NOMO-1 treated with DMSO at 0.1 percent for 48 hours (cell line): Measurements from ENCODE around the gene HSD17B14.
"Not testable (repeated sequence)": the region's sequence is repeated elsewhere in the genome, so short reads cannot be mapped to it uniquely, and the experiment has no call there.

Experiments
- DNase-seq: peaks from one replicate; lab custom pipeline; 2025; ENCODE audit not compliant: unreplicated experiment; lab: John Stamatoyannopoulos, UW

HSD17B14 gene

DNA sequence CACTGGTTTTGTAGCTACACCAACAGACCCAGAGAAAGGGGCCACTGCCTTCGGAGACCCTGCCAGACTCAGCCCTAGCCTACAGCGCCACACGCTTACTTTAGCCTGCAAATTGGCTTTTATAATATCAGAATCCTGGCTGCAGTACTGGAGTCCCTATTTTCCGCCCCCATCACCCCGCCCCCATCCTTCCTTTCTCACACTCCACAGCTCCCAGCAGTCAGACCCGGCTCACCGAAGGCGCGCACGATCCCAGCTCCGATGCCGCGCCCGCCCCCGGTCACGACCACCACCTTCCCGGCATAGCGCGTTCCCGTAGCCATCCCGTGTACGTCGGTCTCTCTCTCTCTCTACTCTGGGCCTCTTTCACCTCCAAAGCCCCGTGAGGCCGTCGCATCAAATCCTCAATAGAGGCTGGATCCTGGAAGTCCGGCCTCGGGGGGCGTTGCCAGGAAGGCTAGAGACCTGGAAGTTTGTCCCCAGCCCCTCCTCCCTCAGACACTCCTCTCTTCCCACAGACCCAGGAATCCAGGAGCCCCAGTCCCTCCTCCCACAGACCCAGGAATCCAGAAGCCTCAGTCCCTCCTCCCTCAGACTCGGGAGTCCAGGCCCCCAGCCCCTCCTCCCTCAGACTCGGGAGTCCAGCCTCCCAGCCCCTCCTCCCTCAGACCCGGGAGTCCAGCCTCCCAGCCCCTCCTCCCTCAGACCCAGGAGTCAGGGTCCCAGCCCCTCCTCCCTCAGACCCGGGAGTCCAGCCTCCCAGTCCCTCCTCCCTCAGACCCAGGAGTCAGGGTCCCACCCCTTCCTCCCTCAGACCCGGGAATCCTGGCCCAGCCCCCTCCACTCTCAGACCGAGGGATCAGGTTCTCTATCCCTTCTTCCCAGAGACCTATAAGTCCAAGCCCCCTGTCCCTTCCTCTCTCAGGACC, at the start of gene HSD17B14:
Gene HSD17B14 (minus strand): TSS at position 403 of the 929 bp plus-strand sequence. CDS start 80 bp downstream, at position 323.
- DNase-seq = no peak

DNA sequence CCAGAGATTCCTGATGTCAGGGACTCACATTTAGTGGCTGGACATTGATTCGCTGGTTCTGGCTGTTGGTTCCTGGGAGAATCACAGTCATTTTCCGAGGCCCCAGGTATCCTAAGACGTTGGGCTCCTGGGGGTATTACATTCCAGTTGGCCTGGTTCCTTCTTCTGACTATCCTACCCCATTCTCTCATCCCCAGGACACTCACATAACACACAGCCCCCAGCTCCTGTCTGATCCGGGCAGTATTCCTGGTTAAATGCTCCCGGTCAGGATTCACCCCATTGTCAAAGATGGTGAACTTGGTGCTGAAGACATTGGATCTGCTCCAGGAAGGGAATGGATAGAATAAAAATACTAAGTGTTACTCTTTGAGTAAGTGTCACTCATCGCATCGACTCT, 47.4 kb upstream of the HSD17B14 start:
- no peak for DNase-seq

DNA sequence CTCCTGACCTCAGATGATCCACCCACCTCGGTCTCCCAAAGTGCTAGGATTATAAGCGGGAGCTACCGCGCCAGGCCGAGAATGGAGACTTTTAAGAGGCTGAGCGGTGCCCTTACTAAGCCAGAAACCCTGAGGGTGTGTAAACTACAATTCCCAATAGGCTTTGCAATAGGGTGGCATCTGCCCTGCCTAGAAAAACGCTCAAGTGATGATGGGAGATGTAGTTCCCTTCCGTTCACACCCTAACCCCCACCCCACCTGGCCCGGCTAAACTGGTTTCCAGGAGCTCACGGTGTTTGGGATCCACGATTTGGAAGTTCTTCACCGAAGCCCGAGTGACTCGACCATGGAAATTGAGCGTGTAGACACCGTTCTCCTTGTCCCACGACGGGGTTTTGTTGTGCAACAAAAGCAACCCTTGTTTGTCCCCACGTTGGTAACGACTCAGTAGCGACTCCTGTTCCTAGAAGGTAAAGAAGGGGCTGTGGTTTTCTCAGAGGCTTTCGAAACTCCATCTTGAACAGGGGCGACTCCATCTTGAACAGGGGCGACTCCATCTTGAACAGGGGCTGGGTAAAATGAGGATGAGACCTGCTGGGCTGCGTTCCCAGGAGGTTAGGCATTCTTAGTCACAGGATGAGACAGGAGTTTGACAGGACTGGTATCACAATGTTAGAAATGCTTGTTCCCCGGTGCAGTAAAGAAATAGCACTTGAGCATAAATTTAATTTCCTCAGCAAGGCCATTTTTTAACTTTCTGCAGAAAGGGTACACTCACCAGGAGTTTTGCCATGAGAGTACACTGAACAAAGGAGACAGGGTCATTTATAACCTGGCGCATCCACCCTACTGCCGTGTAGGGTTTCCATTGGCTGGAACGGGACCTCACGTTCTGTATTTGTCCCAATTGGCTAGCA, 45.7 kb upstream of the HSD17B14 start:
- no peak for DNase-seq

DNA sequence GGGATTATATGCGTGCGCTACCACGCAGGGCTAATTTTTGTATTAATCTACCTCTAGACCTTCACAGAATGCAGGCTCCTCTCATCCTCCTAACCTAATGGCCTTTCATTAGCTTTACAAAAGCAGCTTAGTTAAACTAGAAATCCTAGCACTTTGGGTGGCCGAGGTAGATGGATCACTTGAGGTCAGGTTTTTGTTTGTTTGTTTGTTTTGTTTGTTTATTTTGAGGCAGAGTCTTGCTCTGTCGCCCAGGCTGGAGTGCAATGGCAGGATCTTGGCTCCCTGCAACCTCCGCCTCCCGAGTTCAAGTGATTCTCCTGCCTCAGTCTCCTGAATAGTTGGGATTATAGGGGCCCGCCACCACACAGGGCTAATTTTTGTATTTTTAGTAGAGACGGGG, 43.4 kb upstream of the HSD17B14 start:
- DNase-seq = not testable (repeated sequence)

DNA sequence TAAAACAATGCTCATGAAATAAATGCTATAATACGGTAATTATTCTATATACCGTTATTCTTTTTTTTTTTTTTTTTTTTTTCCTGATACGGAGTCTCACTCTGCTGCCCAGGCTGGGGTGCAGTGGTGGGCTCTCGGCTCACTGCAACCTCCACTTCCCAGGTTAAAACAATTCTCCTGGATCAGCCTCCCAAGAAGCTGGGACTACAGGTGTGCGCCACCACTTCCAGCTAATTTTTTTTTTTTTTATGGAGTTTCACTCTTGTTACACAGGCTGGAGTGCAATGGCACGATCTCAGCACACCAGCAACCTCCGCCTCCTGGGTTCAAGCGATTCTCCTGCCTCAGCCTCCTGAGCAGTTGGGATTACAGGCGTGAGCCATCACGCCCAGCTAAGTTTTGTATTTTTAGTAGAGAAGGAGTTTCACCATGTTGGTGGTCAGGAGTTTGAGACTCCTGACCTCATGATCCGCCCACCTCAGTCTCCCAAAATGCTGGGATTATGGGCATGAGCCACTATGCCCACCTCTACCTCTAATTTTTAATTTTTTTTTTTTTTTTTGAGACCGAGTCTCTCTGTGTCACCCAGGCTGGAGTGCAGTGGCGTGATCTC, 42.8 kb upstream of the HSD17B14 start:
- no peak for DNase-seq

DNA sequence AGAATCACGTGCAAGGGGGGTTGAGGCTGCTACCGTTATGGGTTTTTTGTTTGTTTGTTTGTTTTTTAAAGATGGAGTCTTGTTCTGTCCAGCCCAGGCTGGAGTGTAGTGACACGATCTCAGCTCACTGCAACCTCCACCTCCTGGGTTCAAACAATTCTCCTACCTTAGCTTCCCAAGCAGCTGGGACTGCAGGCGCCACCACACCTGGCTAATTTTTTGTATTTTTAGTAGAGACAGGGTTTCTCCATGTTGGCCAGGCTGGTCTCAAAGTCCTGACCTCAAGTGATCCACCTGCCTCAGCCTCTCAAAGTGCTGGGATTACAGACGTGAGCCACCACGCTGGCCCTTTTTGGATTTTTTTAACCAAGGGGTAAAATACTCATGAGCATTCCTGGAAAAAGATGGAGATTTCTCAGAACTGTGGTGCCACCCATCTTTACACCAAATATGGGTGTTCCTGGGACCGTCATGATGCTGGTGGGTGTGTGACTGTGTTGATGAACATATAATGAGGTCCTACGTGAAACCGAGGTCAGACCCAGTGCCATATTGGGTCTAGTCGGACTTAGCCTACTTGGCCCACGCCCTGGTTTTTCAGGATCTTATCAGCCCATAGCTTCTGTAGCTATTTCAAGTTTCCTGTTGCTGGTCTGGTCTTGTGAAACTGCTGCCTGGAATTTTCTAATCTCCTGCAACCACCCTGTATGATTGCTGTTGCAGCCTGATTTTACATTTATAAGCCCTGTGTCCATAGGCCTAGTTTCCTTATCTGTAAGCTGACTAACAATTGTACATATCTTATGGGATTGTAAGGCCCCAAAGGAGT, 42.1 kb upstream of the HSD17B14 start:
- DNase-seq = no peak

DNA sequence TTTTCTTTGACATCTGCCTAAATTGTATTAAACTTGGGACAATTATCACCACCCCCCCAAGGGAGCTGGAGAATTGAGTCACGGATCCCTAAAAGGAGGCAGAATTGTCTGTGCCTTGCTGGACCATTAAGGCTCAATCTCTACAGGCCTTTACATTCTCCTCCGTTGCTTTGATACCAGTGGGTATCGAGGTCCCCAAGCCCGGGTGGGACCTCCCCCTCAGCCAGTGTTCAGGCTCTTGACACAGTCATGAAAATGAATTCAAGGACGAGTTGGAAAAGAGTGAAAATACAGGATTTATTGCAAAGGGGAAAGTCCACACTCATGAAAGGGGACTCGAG, 41.5 kb upstream of the HSD17B14 start:
- DNase-seq = no peak

DNA sequence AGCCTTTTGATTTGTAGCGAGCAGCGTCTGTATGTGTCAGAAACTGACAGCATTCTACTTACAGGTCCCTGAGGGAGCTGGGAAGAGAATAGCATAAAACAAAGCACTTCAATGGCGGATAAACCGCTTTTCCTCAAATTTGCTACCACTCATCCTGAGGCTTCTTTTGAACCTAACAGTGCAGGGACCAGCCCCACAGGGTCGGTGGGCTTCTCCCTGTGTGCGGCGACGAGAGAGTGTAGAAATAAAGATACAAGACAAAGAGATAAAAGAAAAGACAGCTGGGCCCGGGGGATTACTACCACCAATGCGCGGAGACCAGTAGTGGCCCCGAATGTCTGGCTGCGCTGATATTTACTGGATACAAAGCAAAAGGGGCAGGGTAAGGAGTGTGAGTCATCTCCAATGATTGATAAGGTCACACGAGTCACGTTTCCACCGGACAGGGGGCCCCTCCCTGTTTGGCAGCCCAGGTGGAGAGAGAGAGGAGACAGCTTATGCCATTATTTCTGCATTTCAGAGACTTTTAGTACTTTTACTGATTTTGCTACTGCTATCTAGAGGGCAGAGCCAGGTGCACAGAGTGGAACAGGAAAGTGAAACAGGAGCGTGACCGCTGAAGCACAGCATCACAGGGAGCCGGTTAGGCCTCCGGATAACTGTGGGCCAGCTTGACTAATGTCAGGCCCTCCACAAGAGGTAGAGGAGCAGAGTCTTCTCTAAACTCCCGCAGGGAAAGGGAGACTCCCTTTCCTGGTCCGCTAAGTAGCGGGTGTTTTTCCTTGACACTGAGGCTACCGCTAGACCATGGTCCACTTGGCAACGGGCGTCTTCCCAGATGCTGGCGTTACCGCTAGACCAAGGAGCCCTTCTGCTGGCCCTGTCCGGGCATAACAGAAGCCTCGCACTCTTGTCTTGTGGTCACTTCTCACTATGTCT, 40.0 kb upstream of the HSD17B14 start:
- not testable (repeated sequence) for DNase-seq

DNA sequence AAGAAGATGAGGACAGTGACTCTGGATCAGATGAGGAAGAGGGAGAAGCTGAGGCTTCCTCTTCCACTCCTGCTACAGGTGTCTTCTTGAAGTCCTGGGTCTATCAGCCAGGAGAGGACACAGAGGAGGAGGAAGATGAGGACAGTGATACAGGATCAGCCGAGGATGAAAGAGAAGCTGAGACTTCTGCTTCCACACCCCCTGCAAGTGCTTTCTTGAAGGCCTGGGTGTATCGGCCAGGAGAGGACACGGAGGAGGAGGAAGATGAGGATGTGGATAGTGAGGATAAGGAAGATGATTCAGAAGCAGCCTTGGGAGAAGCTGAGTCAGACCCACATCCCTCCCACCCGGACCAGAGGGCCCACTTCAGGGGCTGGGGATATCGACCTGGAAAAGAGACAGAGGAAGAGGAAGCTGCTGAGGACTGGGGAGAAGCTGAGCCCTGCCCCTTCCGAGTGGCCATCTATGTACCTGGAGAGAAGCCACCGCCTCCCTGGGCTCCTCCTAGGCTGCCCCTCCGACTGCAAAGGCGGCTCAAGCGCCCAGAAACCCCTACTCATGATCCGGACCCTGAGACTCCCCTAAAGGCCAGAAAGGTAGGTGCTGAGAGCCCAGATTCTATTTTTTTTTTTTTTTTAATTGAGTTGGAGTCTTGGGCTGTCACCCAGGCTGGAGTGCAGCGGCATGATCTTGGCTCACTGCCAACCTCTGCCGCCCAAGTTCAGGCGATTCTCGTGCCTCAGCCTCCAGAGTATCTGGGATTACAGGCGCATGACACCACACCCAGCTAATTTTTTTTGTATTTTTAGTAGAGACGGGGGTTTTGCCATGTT, 38.2 kb upstream of the HSD17B14 start:
- DNase-seq = peak; percentile 11

DNA sequence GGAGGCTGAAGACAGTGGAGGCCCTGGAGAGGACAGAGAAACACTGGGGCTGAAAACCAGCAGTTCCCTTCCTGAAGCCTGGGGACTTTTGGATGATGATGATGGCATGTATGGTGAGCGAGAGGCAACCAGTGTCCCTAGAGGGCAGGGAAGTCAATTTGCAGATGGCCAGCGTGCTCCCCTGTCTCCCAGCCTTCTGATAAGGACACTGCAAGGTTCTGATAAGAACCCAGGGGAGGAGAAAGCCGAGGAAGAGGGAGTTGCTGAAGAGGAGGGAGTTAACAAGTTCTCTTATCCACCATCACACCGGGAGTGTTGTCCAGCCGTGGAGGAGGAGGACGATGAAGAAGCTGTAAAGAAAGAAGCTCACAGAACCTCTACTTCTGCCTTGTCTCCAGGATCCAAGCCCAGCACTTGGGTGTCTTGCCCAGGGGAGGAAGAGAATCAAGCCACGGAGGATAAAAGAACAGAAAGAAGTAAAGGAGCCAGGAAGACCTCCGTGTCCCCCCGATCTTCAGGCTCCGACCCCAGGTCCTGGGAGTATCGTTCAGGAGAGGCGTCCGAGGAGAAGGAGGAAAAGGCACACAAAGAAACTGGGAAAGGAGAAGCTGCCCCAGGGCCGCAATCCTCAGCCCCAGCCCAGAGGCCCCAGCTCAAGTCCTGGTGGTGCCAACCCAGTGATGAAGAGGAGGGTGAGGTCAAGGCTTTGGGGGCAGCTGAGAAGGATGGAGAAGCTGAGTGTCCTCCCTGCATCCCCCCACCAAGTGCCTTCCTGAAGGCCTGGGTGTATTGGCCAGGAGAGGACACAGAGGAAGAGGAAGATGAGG, 37.4 kb upstream of the HSD17B14 start:
- DNase-seq = peak; percentile 27

DNA sequence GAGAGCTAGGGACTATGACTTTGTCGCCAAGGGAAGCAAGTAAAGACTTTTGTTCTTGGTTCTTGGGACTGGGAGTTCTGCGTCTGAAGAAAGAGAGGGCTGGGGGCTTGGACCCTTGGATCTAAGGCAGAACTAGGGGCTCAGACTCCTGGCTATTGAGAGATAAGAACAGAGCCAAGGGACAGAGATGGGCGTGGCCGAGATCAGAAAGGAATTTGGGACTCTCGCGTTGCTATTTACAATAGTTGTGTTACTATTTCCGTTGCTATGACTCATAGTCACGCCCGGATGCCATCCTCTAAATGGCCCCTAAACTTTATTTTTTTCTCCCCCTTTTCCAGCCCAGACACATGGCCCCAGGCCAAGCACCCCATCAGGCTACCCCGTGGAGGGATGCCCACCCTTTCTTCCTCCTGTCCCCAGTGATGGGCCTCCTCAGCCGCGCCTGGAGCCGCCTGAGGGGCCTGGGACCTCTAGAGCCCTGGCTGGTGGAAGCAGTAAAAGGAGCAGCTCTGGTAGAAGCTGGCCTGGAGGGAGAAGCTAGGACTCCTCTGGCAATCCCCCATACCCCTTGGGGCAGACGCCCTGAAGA, 36.7 kb upstream of the HSD17B14 start:
- DNase-seq = peak; percentile 96

DNA sequence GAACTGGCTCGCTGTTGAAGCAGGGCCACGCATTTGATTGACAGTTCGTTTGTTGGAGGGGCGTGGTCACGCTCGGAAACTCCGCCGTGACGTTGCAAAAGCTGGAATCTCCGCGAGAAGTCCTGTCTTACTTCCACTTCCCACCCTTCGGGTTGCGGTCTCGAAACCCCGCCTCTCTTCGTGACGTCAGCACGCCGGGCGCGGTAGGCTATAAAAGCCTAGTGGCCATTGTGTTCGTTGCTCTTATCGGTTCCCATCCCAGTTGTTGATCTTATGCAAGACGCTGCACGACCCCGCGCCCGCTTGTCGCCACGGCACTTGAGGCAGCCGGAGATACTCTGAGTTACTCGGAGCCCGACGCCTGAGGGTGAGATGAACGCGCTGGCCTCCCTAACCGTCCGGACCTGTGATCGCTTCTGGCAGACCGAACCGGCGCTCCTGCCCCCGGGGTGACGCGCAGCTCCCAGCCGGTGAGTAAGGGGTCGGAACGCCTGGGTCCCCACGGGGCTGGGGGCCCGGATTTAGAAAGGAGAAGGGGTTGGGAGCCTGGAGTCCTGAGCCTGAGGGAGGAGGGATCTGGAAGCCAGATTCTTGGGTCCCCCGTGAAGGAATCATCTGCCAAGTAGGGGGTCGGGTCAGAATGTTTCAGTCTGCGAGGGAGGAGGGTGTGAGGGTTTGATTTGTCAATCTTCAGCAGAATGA, 36.0 kb upstream of the HSD17B14 start, which contains the start of gene PPP1R15A:
Gene PPP1R15A (plus strand): TSS at position 240 of the 702 bp plus-strand sequence. CDS start 813 bp downstream, outside the sequence.
- peak; percentile 95 for DNase-seq

DNA sequence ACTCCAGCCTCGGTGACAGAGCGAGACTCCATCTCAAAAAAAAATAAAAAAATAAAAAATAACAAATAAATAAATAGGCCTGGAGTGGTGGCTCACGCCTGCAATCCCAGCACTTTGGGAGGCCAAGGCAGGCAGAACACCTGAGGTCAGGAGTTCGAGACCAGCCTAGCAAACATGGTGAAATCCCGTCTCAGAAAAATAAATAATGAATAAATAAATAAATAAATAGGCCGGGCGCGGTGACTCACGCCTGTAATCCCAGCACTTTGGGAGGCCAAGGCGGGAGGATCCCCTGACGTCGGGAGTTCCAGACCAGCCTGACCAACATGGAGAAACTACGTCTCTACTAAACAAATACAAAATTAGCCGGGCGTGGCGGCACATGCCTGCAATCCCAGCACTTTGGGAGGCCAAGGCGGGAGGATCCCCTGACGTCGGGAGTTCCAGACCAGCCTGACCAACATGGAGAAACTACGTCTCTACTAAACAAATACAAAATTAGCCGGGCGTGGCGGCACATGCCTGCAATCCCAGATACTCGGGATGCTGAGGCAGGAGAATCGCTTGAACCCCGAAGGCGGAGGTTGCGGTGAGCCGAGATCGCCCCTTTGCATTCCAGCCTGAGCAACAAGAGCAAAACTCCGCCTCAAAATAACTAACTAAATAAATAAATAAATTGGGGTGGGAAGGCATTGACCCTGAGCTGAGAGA, 35.3 kb upstream of the HSD17B14 start:
- DNase-seq = not testable (repeated sequence)

DNA sequence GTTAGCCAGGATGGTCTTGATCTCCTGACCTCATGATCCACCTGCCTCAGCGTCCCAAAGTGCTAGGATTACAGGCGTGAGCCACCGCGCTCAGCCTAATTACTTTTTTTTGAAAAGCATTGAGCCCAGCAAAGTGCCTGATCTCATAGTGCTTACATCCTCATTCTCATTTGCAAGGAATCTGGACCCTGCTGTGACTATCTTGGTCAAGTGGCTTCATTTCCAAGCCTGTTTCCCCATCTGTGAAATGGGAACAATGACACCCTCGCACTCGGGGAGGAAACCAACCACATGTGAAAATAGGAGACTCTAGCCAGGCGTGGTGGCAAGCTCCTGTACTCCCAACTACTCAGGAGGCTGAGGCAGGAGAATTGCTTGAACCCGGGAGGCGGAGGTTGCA, 33.8 kb upstream of the HSD17B14 start:
- no peak for DNase-seq

DNA sequence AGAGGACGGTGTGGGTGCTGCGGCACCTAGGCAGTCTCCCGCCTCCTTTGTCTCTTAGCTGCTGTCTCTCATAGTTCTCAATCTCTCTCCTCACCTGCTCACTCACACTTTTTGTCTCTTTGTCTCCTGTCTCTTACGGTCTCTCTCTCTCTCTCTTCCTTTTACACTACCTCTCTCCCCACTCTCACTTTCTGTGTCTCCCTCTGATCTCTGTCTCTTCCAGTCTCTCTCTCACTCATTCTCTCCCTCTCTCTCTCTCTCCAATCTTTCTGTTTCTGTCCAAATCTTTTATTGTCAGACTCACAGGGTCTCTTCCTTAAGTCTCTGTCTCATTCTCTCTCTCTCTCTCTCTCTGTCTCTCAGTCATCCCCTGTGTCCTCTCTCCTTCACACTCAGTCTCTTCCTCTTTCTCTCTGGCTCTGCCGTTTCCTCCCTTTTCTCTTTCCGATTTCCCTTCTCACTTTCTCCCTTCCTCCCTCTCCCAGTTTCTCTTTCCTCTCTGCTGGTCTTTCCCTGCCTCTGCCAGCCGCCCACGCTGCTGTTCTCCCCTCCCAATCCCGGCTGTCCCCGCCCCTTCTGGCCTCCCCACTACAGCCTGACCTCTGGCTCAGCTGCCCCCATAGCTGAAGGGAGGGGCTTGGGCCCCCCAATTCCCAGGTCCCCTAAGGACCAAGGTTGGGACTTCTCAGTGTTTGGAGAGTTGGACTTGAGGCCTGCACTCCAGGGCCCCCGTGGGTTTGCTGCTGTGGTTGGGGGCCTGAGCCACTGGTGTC, 32.0 kb upstream of the HSD17B14 start, which contains the start of gene PLEKHA4:
Gene PLEKHA4 (minus strand): TSS at position 504 of the 773 bp plus-strand sequence. CDS start 997 bp downstream, outside the sequence.
- DNase-seq = no peak
